Osteocyte (in vitro differentiated cells): ENCODE measurements around the gene NUS1. TPM values are rescaled to one million over a fixed set of nuclear protein-coding genes. Genes with fewer than 3 reads are reported as not detected.

Experiments used
- DNase-seq: peaks from one replicate; pipeline ENCODE4 v3.0.0; 2021; ENCODE audit warnings: mixed read lengths; ENCODE audit not compliant: unreplicated experiment; ENCODE audit errors: extremely low spot score
- H3K27ac Mint-ChIP-seq: one replicate; pipeline ENCODE4 v1.8.0; 2021; ENCODE audit warnings: mild to moderate bottlenecking, mixed read lengths; ENCODE audit not compliant: unreplicated experiment
- H3K27me3 Mint-ChIP-seq: one replicate; pipeline ENCODE4 v1.8.0; 2021; ENCODE audit warnings: mixed read lengths; ENCODE audit not compliant: unreplicated experiment
- H3K36me3 Mint-ChIP-seq: one replicate; pipeline ENCODE4 v1.8.0; 2021; ENCODE audit warnings: mixed read lengths; ENCODE audit not compliant: unreplicated experiment
- H3K4me1 Mint-ChIP-seq: one replicate; pipeline ENCODE4 v1.8.0; 2021; ENCODE audit warnings: mixed read lengths; ENCODE audit not compliant: unreplicated experiment
- H3K4me3 Mint-ChIP-seq: one replicate; pipeline ENCODE4 v1.8.0; 2021; ENCODE audit warnings: mild to moderate bottlenecking, moderate library complexity, mixed read lengths; ENCODE audit not compliant: unreplicated experiment
- H3K9me3 Mint-ChIP-seq: one replicate; pipeline ENCODE4 v1.8.0; 2021; ENCODE audit warnings: mixed read lengths; ENCODE audit not compliant: unreplicated experiment
- CTCF ChIP-seq: fragments of 200-600 bp; sonication (generic); IDR thresholded peaks from 2 replicates; pipeline ENCODE4 v1.5.0; 2021; ENCODE audit warnings: antibody characterized with exemption, mild to moderate bottlenecking, moderate library complexity
- total RNA-seq: library from RNA; stranded (reverse); gene quantifications from 2 replicates; pipeline ENCODE4 v1.2.1, GENCODE V29; 2021

Gene NUS1
- total RNA-seq, 1 donor from 2014 or later = 28.1 TPM

GRCh38 chr6:117676577-117677218, 1.4 kb downstream of the NUS1 start:
- peak overlapping the region; percentile 85 for H3K4me3 Mint-ChIP-seq
- H3K36me3 Mint-ChIP-seq = peaks cover 3% of the 10 kb centered on the region
- H3K4me1 Mint-ChIP-seq = peaks cover 40% of the 10 kb centered on the region
- no peaks in the 10 kb centered on the region for H3K9me3 Mint-ChIP-seq
- DNase-seq = no peak
- peak overlapping the region; percentile 60 for H3K27ac Mint-ChIP-seq
- H3K27me3 Mint-ChIP-seq = no peaks in the 10 kb centered on the region
- no peak for TF ChIP-seq CTCF

- no peaks in the 10 kb centered on the region for H3K27me3 Mint-ChIP-seq
- H3K36me3 Mint-ChIP-seq = peaks cover 3% of the 10 kb centered on the region
- TF ChIP-seq CTCF = no peak
- peaks cover 43% of the 10 kb centered on the region for H3K4me1 Mint-ChIP-seq
- no peaks in the 10 kb centered on the region for H3K9me3 Mint-ChIP-seq
- H3K4me3 Mint-ChIP-seq = peak overlapping the region; percentile 38
- DNase-seq = no peak
- H3K27ac Mint-ChIP-seq = no peak overlapping the region
Measured at GRCh38 chr6:117677553-117678141, 2.4 kb downstream of the NUS1 start.

GRCh38 chr6:117681162-117681741, 6.0 kb downstream of the NUS1 start:
- no peak for TF ChIP-seq CTCF
- H3K4me1 Mint-ChIP-seq = peaks cover 37% of the 10 kb centered on the region
- no peaks in the 10 kb centered on the region for H3K9me3 Mint-ChIP-seq
- H3K27me3 Mint-ChIP-seq = no peaks in the 10 kb centered on the region
- peaks cover 3% of the 10 kb centered on the region for H3K36me3 Mint-ChIP-seq
- H3K27ac Mint-ChIP-seq = no peak overlapping the region
- DNase-seq = no peak
- H3K4me3 Mint-ChIP-seq = no peak overlapping the region

GRCh38 chr6:117684749-117685148, 9.5 kb downstream of the NUS1 start:
- no peak for DNase-seq
- H3K36me3 Mint-ChIP-seq = peaks cover 4% of the 10 kb centered on the region
- TF ChIP-seq CTCF = no peak
- H3K27ac Mint-ChIP-seq = no peak overlapping the region
- H3K27me3 Mint-ChIP-seq = no peaks in the 10 kb centered on the region
- peaks cover 18% of the 10 kb centered on the region for H3K4me1 Mint-ChIP-seq
- no peak overlapping the region for H3K4me3 Mint-ChIP-seq
- no peaks in the 10 kb centered on the region for H3K9me3 Mint-ChIP-seq

GRCh38 chr6:117685359-117685758, 10.1 kb downstream of the NUS1 start:
- Mint-ChIP-seq H3K9me3 (no peaks in the 10 kb centered on the region), H3K27ac (no peak overlapping the region), H3K4me3 (no peak overlapping the region), H3K4me1 (peaks cover 14% of the 10 kb centered on the region), H3K27me3 (no peaks in the 10 kb centered on the region), H3K36me3 (peaks cover 4% of the 10 kb centered on the region)
- TF ChIP-seq CTCF = no peak
- DNase-seq = no peak
